Suprapubic skin (tissue), 4 donors: ENCODE data around the gene ABHD17B. TPM values are rescaled to one million over a fixed set of nuclear protein-coding genes. Genes with fewer than 3 reads are reported as not detected.

Experiments used
- DNase-seq, 2 donors: peaks; one replicate each; pipeline ENCODE4 v3.0.0-alpha.2; 2019; ENCODE audit warnings: low spot score in 2 of 2
- H3K27ac ChIP-seq: fragments of 200-600 bp; sonication (generic); one replicate; pipeline ENCODE4 v1.5.1; 2019
- H3K27me3 ChIP-seq: fragments of 200-600 bp; sonication (generic); one replicate; pipeline ENCODE4 v1.5.1; 2019
- H3K36me3 ChIP-seq: fragments of 200-600 bp; sonication (generic); one replicate; pipeline ENCODE4 v1.5.1; 2019
- H3K4me1 ChIP-seq: fragments of 200-600 bp; sonication (generic); one replicate; pipeline ENCODE4 v1.5.1; 2019
- H3K4me3 ChIP-seq: fragments of 200-600 bp; sonication (generic); one replicate; pipeline ENCODE4 v1.5.1; 2019; ENCODE audit warnings: mild to moderate bottlenecking
- H3K9me3 ChIP-seq: fragments of 200-600 bp; sonication (generic); one replicate; pipeline ENCODE4 v1.5.1; 2019
- EP300 ChIP-seq: sonication (generic); formaldehyde crosslinking; IDR thresholded peaks from one replicate; pipeline ENCODE4 v1.6.1; 2017; ENCODE audit warnings: antibody characterized with exemption
- POLR2A ChIP-seq, 2 donors: fragments of 450-650 bp; IDR thresholded peaks; one replicate each; pipeline ENCODE4 v1.6.1; 2017; ENCODE audit warnings: antibody characterized with exemption in 2 of 2, mild to moderate bottlenecking in 2 of 2, moderate library complexity in 2 of 2
- POLR2AphosphoS5 ChIP-seq, 3 donors: sonication (generic); formaldehyde crosslinking; IDR thresholded peaks; one replicate each; pipeline ENCODE4 v1.6.1; 2017; ENCODE audit warnings: antibody characterized with exemption in 3 of 3
- WGBS: methylation state at CpG from one replicate; pipeline ENCODE4 v1.1.5; 2018; 5-methylcytosine and 5-hydroxymethylcytosine counted together
- total RNA-seq, 4 donors: library from RNA; depleted of rRNA; stranded (reverse); fragments of >200 nt; gene quantifications; one replicate each; pipeline ENCODE4 v1.1.0, GENCODE V29; 2016
- TF ChIP-seq, protein P1 (sequence below), 2 donors: fragments of 200-600 bp in 1 of 2; fragments of 450-650 bp in 1 of 2; sonication (generic) in 1 of 2; IDR thresholded peaks; one replicate each; pipeline ENCODE4 v1.5.1; 2016 to 2019; ENCODE audit warnings: antibody characterized with exemption in 2 of 2, mild to moderate bottlenecking in 1 of 2, moderate library complexity in 1 of 2

The ABHD17B gene
- total RNA-seq, 4 donors from 2014 or later: 22.4 to 40.7 (median 33.2) TPM

GRCh38 chr9:71822935-71823334, 88.1 kb downstream of the ABHD17B start:
- Histone ChIP-seq H3K9me3 (no peaks in the 10 kb centered on the region), H3K36me3 (no peaks in the 10 kb centered on the region), H3K27me3 (no peaks in the 10 kb centered on the region), H3K27ac (no peak overlapping the region), H3K4me3 (no peak overlapping the region), H3K4me1 (no peaks in the 10 kb centered on the region)
- TF ChIP-seq, protein P1, sequence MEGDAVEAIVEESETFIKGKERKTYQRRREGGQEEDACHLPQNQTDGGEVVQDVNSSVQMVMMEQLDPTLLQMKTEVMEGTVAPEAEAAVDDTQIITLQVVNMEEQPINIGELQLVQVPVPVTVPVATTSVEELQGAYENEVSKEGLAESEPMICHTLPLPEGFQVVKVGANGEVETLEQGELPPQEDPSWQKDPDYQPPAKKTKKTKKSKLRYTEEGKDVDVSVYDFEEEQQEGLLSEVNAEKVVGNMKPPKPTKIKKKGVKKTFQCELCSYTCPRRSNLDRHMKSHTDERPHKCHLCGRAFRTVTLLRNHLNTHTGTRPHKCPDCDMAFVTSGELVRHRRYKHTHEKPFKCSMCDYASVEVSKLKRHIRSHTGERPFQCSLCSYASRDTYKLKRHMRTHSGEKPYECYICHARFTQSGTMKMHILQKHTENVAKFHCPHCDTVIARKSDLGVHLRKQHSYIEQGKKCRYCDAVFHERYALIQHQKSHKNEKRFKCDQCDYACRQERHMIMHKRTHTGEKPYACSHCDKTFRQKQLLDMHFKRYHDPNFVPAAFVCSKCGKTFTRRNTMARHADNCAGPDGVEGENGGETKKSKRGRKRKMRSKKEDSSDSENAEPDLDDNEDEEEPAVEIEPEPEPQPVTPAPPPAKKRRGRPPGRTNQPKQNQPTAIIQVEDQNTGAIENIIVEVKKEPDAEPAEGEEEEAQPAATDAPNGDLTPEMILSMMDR (IDR thresholded peaks at IDR 0.05): no peak
- no peak for TF ChIP-seq EP300
- no peak for TF ChIP-seq POLR2A (IDR thresholded peaks at IDR 0.05)
- TF ChIP-seq POLR2AphosphoS5 (IDR thresholded peaks at IDR 0.05): no peak
- no peak for DNase-seq

DNA sequence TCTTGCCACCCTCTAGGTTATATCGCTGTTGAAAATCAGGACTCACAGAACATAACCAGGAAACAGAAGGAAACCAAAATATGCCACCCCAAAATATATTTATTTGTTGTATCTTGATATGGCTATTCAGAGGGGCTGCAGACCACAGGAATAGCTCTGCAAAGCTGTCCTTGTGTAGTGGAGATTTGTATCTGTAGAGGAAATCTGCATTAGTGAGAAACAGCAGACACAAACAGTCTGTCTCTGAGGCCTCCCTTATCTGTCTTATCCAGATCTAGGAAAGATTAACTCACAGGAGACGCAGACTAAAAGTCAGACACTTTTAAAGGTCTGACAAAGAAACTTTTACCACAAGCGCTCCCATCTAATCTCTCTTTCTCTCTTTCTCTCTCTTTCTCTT, 88.5 kb downstream of the ABHD17B start:
- H3K36me3 ChIP-seq: no peaks in the 10 kb centered on the region
- no peaks in the 10 kb centered on the region for H3K4me1 ChIP-seq
- H3K27ac ChIP-seq: no peak overlapping the region
- no peaks in the 10 kb centered on the region for H3K9me3 ChIP-seq
- no peak for TF ChIP-seq POLR2A (IDR thresholded peaks at IDR 0.05)
- TF ChIP-seq EP300: no peak
- TF ChIP-seq, protein P1 (IDR thresholded peaks at IDR 0.05): no peak
- no peak for DNase-seq
- no peaks in the 10 kb centered on the region for H3K27me3 ChIP-seq
- H3K4me3 ChIP-seq: no peak overlapping the region
- 79% methylated on average over 3 of the region's 3 CpGs for WGBS

DNA sequence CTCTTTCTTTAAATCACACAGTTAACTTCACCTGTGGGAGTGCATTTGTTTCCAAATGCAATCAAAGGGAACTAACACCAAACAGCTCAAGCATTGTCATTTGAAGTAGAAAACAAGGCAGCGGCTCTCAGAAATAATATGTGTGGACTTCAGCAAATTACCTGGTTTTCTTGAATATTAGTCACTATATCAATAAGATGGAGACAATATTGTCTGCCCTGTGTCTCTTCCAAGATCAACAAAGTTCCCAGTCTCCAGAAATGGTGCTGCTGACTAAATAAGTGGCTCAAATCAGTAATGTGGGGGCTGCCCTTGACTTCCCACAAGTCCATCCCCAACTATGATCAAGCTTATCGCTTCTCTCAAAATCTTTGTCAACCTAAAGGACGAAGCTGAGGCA, 89.6 kb downstream of the ABHD17B start:
- H3K36me3 ChIP-seq: no peaks in the 10 kb centered on the region
- H3K27ac ChIP-seq: no peak overlapping the region
- no peak for TF ChIP-seq POLR2A (IDR thresholded peaks at IDR 0.05)
- no peaks in the 10 kb centered on the region for H3K4me1 ChIP-seq
- 93% methylated on average over 3 of the region's 3 CpGs for WGBS
- no peak overlapping the region for H3K4me3 ChIP-seq
- no peaks in the 10 kb centered on the region for H3K9me3 ChIP-seq
- H3K27me3 ChIP-seq: no peaks in the 10 kb centered on the region
- no peak for DNase-seq

DNA sequence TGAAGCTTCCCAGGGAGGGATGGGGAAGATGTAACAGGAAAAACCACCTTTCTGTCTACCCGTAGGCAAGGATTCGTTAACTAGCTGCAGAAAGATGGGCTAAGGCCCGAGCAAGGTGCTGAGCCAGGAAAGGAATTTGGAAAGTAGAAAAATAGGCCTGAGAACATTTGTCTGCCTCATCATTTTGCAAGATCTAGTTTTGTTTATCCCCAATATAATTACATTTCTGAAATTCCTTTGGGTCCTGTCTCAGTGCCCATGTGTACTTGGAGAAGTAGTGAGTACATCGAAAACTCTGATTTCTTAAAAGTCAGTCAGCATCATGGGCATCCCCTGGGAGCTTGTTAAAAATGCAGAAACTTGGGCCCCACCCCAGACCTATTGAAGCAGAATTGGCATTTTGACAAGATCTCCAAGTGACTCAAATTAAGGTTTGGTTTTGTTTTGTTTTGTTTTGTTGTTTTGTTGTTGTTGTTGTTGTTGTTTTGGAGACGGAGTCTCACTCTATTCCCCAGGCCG, 90.5 kb downstream of the ABHD17B start:
- no peaks in the 10 kb centered on the region for H3K36me3 ChIP-seq
- H3K4me3 ChIP-seq: no peak overlapping the region

DNA sequence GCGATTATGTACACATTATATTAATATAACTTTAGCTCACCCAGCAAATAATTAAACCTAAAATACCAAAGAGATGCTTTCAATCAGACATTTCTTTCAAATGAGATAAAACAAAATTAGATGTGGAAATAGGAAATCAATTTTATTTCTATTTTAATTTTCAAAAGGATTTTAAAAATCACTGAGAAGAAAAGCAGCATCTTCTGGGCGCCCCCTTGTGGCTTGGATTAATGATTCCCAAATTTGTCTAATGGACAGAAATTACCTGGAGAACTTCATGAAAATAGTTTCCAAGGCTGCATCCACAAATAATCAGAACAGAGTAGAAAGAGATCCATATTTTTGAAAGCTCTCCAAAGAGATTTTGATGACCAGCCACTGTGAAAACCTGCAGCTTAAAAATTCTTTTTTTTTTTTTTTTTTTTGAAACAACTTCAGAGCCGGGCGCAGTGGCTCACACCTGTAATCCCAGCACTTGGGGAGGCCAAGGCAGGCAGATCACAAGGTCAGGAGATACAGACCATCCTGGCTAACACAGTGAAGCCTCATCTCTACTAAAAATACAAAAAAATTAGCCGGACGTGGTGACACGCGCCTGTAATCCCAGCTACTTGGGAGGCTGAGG, 91.8 kb downstream of the ABHD17B start:
- no peak for TF ChIP-seq POLR2A (IDR thresholded peaks at IDR 0.05)
- TF ChIP-seq, protein P1 (IDR thresholded peaks at IDR 0.05): peak; percentile 63 to 65
- no peak for DNase-seq
- 83% methylated on average over 8 of the region's 8 CpGs for WGBS

More for the DNA sequence above, 90.5 kb downstream of the ABHD17B start:
- TF ChIP-seq POLR2A (IDR thresholded peaks at IDR 0.05): no peak
- TF ChIP-seq, protein P1 (IDR thresholded peaks at IDR 0.05): no peak
- TF ChIP-seq EP300: no peak
- no peak for TF ChIP-seq POLR2AphosphoS5 (IDR thresholded peaks at IDR 0.05)
- no peaks in the 10 kb centered on the region for H3K27me3 ChIP-seq
- no peak for DNase-seq
- H3K9me3 ChIP-seq: no peaks in the 10 kb centered on the region
- H3K27ac ChIP-seq: no peak overlapping the region
- 50% methylated on average over 6 of the region's 6 CpGs for WGBS
- H3K4me1 ChIP-seq: no peaks in the 10 kb centered on the region

More for the DNA sequence above, 91.8 kb downstream of the ABHD17B start:
- H3K36me3 ChIP-seq: no peaks in the 10 kb centered on the region
- no peak overlapping the region for H3K27ac ChIP-seq
- no peaks in the 10 kb centered on the region for H3K4me1 ChIP-seq
- H3K9me3 ChIP-seq: no peaks in the 10 kb centered on the region
- no peak overlapping the region for H3K4me3 ChIP-seq
- no peaks in the 10 kb centered on the region for H3K27me3 ChIP-seq
